ENCODE results near the gene FAM180A.

Gene FAM180A

DNA sequence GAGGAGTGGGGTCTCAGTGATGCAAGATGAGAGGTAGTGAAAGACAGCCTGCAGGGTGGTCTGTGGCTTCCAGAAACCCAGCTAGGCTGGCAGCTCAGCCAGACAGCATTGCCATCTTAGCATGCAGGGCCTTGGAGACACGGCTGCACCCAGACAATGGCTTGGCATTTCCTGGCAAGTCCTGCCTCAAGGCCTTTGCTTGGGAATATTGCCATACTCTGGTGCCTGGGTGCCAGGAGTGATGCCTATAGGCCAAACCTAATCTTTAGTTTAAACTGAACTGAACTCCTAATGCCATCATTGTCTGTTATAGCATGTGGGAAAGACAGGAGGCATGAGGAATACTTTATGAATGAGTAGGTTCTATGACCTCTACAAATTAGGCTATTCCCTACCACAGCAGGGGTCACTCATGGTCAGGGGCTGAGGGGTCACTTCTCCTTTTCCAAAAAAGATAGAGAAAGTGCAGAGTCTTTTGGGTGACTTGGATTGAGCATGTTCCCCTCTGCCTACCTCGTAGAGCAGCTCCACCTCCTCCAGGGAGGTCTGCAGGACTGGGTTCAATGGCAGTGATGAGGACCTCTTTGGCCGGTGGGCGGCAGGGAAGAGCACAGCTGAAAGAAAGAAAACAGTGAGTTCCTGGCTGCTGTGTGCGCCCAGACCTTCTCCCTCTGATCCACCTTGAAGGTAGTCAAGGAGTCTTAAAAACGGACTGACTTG, 11.9 kb downstream of the FAM180A start:
- no peak for DNase-seq

DNA sequence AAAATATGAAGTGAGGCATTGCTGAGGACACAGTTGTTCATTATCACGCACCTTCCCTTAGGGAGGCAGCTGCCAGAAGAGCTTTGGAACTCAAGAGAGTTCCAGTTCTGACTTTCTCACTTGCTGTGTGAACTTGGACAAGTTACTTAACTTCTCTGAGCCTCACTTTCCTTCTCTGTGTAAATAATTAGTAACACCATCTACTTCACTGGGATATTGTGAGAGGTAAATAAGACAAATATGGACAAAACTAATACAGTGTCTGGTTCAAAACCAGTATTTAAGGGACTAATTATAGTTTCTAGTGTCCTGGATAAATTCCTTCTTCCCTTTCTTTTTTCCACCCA, 14.3 kb downstream of the FAM180A start:
- no peak for DNase-seq

GRCh38 chr7:135733603-135734342, 14.8 kb downstream of the FAM180A start:
- no peak for DNase-seq

DNA sequence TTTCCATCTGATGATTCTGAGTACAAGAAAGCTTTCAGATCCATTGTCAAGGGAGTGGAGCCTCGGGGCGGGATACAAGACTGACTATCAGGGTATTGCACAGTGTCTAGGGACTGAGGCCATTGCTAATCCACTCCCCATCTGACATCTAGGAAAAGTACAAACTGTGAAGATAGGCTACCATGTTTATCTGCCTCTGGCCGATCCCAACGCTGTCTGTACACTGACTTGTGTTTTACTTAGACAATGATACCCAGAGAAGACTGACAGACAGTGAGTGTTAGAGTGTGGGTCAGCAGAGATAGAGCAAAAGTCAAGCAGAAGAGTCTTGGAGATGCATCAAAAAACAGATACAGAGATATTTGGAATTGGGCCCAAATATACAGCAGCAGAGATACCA, 17.5 kb downstream of the FAM180A start:
- no peak for DNase-seq

- DNase-seq = no peak
Measured at GRCh38 chr7:135729230-135729629, 19.4 kb downstream of the FAM180A start.

GRCh38 chr7:135728136-135728669, 20.4 kb downstream of the FAM180A start, which contains the start of gene SLC13A4:
Gene SLC13A4 (minus strand): TSS chr7:135728186. CDS start chr7:135727496, 690 bp downstream.
- no peak for DNase-seq

DNA sequence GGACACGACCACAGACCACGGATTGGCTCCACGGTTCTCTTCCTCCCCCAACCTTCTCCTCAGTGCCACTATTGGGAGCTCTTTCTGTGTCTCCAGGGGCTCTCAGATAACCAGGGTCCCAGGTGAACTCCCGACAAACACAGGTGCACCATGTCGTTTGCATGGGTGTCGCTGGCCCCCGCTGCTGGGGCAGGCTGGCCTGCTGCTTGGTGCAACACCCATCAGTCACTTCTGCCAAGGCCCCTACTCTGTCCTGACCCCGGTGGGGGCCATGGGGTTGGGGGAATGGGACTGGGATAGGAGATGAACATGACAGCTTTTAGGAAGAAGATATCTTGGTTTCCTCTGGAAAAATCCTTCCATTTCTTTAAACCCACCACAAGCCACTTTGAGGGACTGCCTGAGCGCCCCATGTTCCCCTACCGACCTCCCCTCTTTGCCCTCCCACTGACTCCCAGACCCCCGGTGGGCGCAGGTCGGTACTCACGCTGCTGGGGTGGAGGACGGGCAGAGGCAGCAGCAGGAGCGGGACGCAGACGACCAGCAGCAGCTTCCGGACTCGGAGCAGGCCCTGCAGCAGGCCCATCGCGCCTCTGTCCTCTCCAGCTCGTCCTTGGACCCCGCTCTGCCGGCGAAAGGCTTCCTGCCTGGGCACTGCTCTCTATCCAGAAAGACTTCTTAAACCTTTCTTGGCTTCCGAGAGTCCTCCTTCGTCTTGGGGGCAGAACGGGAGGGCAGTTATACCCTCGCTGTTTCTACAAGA, 21.5 kb downstream of the FAM180A start:
- DNase-seq = no peak

GRCh38 chr7:135726276-135726788, 22.3 kb downstream of the FAM180A start:
- no peak for DNase-seq

DNA sequence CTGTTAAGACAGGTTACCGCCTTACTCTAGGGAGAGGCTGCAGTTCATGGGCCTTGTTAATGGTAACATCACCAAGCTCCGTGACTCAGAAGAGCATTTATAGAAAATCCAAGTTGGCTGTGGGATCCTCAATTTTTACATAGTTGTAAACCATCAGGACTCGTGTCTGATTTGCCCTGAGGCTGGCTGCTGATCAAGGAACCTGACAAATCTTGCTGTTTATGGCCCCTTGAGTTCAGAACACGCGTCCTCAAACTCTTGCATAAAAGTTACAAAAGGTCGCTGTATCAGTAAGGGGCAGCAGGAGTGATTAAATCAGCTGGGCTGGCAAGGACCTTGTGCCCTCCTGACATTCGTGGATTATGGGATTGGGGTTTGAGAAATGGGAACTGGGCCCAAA, 25.2 kb downstream of the FAM180A start:
- DNase-seq = no peak

GRCh38 chr7:135721198-135721820, 27.3 kb downstream of the FAM180A start:
- DNase-seq = no peak

DNA sequence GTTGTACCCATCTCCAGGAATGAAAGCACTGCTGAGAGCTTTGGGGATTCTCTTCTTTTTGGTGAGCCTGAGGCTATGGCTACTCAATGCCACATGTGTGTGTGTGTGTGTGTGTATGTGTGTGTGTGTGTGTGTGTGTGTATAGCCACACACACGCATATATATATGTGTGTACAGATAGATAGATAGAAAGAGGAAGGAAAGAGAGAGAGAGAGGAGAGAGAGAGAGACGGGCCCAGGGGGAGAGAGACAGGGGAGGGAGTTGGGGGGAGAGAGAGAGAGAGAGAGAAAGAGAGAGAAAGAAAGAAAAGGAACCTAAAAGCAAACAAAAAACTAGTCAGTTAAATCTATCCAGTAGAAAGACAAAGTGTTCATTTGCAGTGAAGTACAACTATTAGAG, 28.9 kb downstream of the FAM180A start:
- no peak for DNase-seq

GRCh38 chr7:135718794-135719437, 29.7 kb downstream of the FAM180A start:
- no peak for DNase-seq

DNA sequence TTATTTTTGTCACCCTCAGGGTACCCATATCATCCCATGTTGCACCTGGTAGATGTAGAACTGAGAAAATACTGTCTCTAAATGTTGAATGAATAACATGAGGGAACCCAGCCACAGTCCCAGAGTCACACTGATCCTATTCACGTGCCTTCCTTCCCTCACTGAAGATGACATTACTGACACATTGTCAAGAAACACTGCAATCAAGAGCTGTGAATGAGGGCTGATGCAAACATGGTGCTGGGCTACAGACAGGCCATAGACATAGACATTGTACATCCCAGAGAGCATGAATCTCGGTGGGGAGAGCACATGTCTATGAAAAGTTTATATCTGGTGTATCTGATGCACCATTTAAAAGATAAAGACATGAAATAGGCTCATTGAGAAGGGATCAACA, 30.4 kb downstream of the FAM180A start:
- no peak for DNase-seq

DNA sequence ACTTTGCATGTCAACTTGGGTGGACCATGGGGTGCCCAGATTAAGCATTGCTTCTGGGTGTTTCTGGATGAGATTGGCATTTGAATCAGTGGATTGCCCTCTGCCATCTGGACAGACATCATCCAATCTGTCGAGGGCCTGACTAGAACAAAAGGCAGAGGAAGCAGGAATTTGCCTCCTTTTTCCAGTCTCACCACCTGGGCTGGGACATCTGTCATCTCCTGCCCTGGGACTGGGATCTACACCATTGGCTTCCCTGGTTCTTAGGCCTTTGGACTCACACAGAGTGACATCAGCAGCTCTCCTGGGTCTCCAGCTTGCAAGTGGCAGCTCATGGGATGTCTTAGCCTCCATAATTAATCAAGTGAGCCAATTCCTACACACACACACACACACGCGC, 30.9 kb downstream of the FAM180A start:
- no peak for DNase-seq

GRCh38 chr7:135716677-135717238, 31.9 kb downstream of the FAM180A start:
- DNase-seq = no peak

DNA sequence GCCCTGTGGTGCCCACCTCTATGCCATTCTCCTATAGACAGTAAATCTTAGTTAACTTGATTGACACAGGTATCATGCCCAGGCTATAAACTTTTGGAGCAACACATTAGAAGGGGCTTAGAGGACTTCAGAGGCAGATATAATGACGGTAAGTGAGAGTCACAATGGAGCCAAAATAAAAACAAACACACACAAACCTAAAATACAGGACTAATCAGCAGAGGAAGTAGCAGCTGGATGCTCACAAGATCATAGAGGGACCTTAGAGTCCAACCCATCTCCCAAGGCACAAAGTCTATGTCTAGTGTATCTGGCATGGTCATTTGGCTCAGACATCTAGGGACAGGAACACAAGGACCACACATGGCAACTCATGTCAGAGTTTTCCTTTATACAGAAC, 32.9 kb downstream of the FAM180A start:
- DNase-seq = no peak

DNA sequence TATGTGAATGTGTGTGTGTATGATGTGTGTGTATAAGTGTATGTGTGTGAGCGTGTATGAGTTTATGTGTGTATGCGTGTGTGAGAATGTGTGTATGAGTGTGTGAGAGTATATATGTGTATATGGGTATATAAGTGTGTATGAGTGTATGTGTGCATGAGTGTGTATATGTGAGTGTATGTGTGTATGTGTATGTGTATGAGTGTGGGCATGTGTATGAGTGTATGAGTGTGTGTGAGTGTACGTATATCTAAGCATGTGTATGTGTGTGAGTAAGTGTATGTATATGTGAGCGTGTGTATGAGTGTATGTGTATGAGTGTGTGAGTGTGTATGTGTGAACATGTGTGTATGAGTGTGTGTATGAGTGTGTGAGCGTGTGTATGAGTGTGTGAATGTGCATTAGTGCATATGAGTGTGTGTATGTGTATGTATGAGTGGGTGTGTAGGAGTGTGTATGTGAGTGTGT, 33.5 kb downstream of the FAM180A start:
- DNase-seq = no peak

GRCh38 chr7:135714534-135715009, 34.0 kb downstream of the FAM180A start:
- DNase-seq = no peak

DNA sequence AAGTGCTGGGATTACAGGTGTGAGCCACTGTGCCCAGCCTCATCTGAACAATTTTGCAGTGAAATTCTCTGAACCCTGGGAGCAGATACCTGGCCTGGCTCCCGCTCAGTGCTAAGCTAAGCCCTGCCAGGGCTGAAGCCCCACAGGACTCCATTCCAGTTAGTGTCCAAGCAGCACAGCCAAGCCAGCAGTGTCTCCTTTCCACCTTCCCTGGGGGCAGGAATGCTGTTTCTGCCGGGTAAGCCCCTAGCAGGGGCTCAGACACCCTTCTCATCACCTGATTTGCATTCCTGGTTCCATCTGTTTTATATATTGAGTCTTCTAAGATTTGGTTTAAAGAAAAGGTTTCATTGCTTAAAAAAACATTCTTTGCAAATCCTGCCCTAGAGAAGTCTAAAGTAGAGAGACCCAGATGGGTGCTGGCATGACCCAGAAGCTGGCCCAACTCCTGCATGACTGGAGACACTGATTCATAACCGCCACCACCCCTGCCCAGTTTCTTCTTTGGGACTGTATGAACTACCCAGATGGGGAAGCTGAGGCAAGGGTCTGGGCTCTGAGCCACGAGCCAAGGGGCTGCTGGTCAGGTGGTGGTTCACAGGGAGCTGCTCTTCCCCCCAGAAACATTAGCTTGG, 34.7 kb downstream of the FAM180A start:
- DNase-seq = no peak

DNA sequence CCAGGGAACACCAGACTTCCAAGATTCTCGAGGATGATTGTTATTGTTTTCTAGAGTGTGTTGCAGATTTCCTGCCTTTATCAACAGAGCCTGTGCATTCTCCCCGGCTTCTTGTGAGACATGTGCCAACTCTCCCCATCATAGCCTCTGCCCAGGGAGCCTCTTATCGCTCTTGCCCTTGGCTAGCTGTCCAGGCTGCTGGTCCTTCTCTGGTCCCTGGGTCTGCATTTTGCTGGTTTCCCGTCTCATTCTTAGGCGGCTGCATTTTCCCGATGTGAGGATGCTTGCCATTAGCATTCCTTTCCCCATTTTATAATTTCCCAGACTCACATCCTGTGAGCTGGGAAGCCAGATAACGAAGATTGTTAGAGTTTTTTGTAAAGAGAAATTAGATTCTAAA, 35.8 kb downstream of the FAM180A start:
- DNase-seq = no peak

DNA sequence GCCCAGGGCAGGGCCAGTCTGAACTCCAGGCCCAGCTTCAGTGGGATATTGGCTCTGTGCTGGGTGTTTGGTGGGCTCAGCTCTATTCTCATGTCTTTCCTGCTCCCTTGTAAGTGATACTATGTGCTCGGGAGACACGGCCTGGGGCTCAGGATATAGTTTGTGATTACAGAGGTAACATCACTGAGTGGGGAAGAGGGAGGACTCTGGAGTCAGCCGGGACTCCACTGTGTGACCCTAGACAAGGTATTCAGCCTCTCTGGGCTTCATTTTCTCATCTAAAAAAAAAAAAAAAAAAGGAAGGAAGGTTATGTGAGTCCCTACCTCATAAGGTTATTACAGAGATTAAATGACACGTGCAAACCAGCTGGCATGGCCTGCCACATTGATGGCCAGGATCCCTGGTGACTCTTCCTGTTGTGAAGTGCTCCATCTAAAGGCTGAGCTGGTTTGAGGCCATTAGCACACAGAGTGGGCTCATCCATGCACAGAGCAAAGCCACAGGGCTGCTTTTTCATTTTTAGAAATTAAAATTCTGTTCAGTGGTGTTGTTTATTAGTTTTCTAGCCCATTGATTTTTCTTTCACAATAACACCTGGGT, 36.3 kb downstream of the FAM180A start:
- no peak for DNase-seq

Data from stimulated activated CD8-positive, alpha-beta memory T cell treated with anti-CD3 and anti-CD28 coated beads, Interleukin-4, amount 100 ng/mL, for 48 hours (primary cell).